Natural killer cell (primary cell): ENCODE data around the gene GSTM3. TPM values are rescaled to one million over a fixed set of nuclear protein-coding genes. Genes with fewer than 3 reads are reported as not detected.
"Not testable (repeated sequence)": the region's sequence is repeated elsewhere in the genome, so short reads cannot be mapped to it uniquely, and the experiment has no call there.

Experiments
- ATAC-seq, 3 donors: fragments of 150-1000 bp in 2 of 3; fragments of 200-7000 bp in 1 of 3; cut with Tn5 transposase; 1 replicate in 1 of 3; 2 replicates in 2 of 3; pipeline ENCODE4 v1.10.0; 2021; ENCODE audit warnings: mild to moderate bottlenecking in 2 of 3, moderate library complexity in 2 of 3
- DNase-seq, 2 donors: peaks; one replicate each; pipeline versions ENCODE4 v3.0.0 to v3.0.0-alpha.2; 2013 to 2021; ENCODE audit warnings: mixed read lengths in 1 of 2
- H3K27ac ChIP-seq: one replicate; pipeline ENCODE4 v1.5.1; 2013; ENCODE audit warnings: mild to moderate bottlenecking, low read length
- H3K27me3 ChIP-seq: one replicate; pipeline ENCODE4 v1.6.1; 2013; ENCODE audit warnings: low read length; ENCODE audit not compliant: control insufficient read depth, insufficient read depth
- H3K36me3 ChIP-seq: one replicate; pipeline ENCODE4 v1.6.1; 2013; ENCODE audit warnings: low read length; ENCODE audit not compliant: control insufficient read depth, insufficient read depth
- H3K4me1 ChIP-seq: one replicate; pipeline ENCODE4 v1.6.1; 2013; ENCODE audit warnings: low read length; ENCODE audit not compliant: control insufficient read depth, insufficient read depth
- H3K4me3 ChIP-seq: one replicate; pipeline ENCODE4 v1.5.1; 2013; ENCODE audit warnings: low read length
- H3K9me3 ChIP-seq: one replicate; pipeline ENCODE4 v1.6.1; 2013; ENCODE audit warnings: low read length; ENCODE audit not compliant: control insufficient read depth, insufficient read depth
- H3K27ac Mint-ChIP-seq, 2 donors: one replicate each; pipeline ENCODE4 v1.8.0; 2022; ENCODE audit warnings: mild to moderate bottlenecking in 2 of 2, mixed read lengths in 2 of 2, moderate library complexity in 1 of 2
- H3K27me3 Mint-ChIP-seq, 2 donors: one replicate each; pipeline ENCODE4 v1.8.0; 2022; ENCODE audit warnings: low read depth in 2 of 2, mixed read lengths in 2 of 2
- H3K36me3 Mint-ChIP-seq: one replicate; pipeline ENCODE4 v1.8.0; 2022; ENCODE audit warnings: mixed read lengths
- H3K4me1 Mint-ChIP-seq, 2 donors: one replicate each; pipeline ENCODE4 v1.8.0; 2022; ENCODE audit warnings: mixed read lengths in 2 of 2
- H3K4me3 Mint-ChIP-seq: one replicate; pipeline ENCODE4 v1.8.0; 2022; ENCODE audit warnings: mild to moderate bottlenecking, moderate library complexity, mixed read lengths
- H3K9me3 Mint-ChIP-seq, 2 donors: one replicate each; pipeline ENCODE4 v1.8.0; 2022; ENCODE audit warnings: mixed read lengths in 2 of 2
- WGBS: methylation state at CpG from one replicate; pipeline ENCODE4 v1.1.7; 2013; ENCODE audit warnings: missing lambda C conversion rate; ENCODE audit not compliant: insufficient coverage; 5-methylcytosine and 5-hydroxymethylcytosine counted together
- intact Hi-C: fragments of 100-400 bp; cut with micrococcal nuclease; formaldehyde crosslinking; loops from one replicate; pipeline ENCODE4 v1.14.2; 2022
- total RNA-seq, 4 donors: library from RNA; stranded (reverse); fragments of 120-200 nt in 1 of 4; gene quantifications; one replicate each; pipeline versions ENCODE4 v1.2.3 to v1.2.4, GENCODE V29; 2013 to 2022
- TF ChIP-seq, protein P1 (sequence below): fragments of 200-600 bp; IDR thresholded peaks from one replicate; pipeline ENCODE4 v1.8.0; 2022; ENCODE audit warnings: antibody characterized with exemption

The GSTM3 gene
- total RNA-seq, 3 donors from 2014 or later (not counting 1 experiment from before 2014, with no cell fraction given) = 1.7 to 3.0 (median 3.0) TPM

DNA sequence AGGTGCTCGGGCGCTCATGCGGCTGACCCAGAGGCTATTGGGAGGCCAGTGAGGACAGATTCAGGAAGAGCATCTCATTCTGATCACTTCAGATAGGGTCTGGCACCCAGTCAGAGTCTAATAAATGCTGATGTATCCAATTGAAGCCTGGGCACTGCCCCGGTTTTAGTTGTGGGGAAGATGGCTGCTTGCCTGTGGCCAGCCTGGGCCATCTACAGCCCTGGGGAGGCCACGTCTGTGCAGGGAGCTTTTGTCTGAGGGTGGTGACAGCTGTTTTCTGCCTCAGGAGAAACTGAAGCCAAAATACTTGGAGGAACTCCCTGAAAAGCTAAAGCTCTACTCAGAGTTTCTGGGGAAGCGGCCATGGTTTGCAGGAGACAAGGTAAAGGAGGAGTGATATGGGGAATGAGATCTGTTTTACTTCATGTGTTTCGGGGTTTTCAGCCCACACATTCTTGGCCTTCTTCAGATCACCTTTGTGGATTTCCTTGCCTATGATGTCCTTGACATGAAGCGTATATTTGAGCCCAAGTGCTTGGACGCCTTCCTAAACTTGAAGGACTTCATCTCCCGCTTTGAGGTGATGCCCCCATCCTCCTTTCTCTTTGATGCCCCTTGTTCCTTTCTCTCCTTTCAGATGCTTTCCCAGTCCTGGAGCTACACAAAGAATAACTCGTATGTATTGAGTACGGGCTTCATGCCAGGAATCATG lies 26.0 kb downstream of the GSTM3 start:
- Histone ChIP-seq H3K4me1 (peaks cover 7% of the 10 kb centered on the region), H3K27ac (no peak overlapping the region), H3K4me3 (no peak overlapping the region), H3K9me3 (no peaks in the 10 kb centered on the region), H3K27me3 (peaks cover 9% of the 10 kb centered on the region), H3K36me3 (no peaks in the 10 kb centered on the region)
- ATAC-seq (no peak), DNase-seq (no peak)
- Mint-ChIP-seq H3K27me3 (peaks cover 9 to 10% of the 10 kb centered on the region in 2 donors), H3K9me3 (no peaks in the 10 kb centered on the region), H3K27ac (no peak overlapping the region), H3K36me3 (no peaks in the 10 kb centered on the region), H3K4me1 (no peaks in the 10 kb centered on the region), H3K4me3 (no peak overlapping the region)
- TF ChIP-seq, protein P1, sequence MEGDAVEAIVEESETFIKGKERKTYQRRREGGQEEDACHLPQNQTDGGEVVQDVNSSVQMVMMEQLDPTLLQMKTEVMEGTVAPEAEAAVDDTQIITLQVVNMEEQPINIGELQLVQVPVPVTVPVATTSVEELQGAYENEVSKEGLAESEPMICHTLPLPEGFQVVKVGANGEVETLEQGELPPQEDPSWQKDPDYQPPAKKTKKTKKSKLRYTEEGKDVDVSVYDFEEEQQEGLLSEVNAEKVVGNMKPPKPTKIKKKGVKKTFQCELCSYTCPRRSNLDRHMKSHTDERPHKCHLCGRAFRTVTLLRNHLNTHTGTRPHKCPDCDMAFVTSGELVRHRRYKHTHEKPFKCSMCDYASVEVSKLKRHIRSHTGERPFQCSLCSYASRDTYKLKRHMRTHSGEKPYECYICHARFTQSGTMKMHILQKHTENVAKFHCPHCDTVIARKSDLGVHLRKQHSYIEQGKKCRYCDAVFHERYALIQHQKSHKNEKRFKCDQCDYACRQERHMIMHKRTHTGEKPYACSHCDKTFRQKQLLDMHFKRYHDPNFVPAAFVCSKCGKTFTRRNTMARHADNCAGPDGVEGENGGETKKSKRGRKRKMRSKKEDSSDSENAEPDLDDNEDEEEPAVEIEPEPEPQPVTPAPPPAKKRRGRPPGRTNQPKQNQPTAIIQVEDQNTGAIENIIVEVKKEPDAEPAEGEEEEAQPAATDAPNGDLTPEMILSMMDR = no peak
- intact Hi-C loops = no loop called here
- WGBS = 86% methylated on average over 12 of the region's 12 CpGs

DNA sequence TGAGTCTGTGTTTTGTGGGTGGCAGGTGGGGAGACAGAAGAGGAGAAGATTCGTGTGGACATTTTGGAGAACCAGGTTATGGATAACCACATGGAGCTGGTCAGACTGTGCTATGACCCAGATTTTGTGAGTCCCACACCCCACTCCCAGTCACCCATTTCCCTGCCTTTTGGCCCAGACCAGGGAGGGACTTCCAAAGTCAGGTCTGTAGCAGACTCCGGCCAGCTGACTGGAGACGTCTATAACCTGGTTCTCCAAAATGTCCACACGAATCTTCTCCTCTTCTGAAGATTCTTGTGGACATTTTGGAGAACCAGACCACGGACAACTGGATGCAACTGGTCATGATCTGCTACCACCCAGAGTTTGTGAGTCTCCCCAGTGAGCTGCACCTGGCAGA lies 27.2 kb downstream of the GSTM3 start:
- WGBS = 83% methylated on average over 5 of the region's 5 CpGs
- Histone ChIP-seq H3K9me3 (peaks cover 8% of the 10 kb centered on the region), H3K27ac (no peak overlapping the region), H3K4me3 (no peak overlapping the region), H3K4me1 (peaks cover 7% of the 10 kb centered on the region), H3K36me3 (no peaks in the 10 kb centered on the region), H3K27me3 (peaks cover 9% of the 10 kb centered on the region)
- H3K4me3 Mint-ChIP-seq = no peak overlapping the region
- no peaks in the 10 kb centered on the region for H3K4me1 Mint-ChIP-seq
- H3K27me3 Mint-ChIP-seq = peaks cover 9 to 10% of the 10 kb centered on the region in 2 donors
- H3K9me3 Mint-ChIP-seq = peaks cover 0 to 6% of the 10 kb centered on the region in 2 donors
- TF ChIP-seq, protein P1 = no peak
- no peak overlapping the region for H3K27ac Mint-ChIP-seq
- peaks cover 8% of the 10 kb centered on the region for H3K36me3 Mint-ChIP-seq
- ATAC-seq = no peak
- no peak for DNase-seq
- intact Hi-C loops = no loop called here

DNA sequence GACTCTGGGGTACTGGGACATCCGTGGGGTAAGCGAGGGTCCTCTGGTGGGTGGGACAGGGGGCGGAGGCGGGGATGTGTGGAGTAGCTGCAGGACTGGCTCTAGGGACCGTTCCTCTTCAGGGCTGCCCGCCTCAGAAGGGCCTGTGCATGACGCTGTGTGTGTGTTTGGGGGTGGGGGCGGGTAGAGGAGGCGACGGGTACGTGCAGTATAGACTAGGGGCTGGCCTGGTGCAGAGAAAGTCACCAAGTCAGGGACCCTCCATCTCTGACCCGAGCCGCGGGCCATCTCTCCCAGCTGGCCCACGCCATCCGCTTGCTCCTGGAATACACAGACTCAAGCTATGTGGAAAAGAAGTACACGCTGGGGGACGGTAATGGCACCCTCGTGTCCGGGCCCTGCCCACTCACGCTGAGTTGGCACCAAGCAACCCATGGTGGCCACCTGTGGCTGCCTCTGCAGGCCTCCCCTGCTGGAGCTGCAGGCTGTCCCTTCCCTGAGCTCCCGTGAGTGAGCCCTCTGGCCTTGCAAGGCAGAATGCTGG lies 28.4 kb downstream of the GSTM3 start:
- peaks cover 7% of the 10 kb centered on the region for H3K4me1 ChIP-seq
- ATAC-seq (no peak), DNase-seq (no peak)
- intact Hi-C loops = no loop called here
- H3K4me3 Mint-ChIP-seq = no peak overlapping the region
- H3K9me3 Mint-ChIP-seq = peaks cover 5 to 13% of the 10 kb centered on the region in 2 donors
- no peaks in the 10 kb centered on the region for H3K4me1 Mint-ChIP-seq
- no peak overlapping the region for H3K27ac Mint-ChIP-seq
- WGBS = 84% methylated on average over 22 of the region's 22 CpGs
- H3K4me3 ChIP-seq = no peak overlapping the region
- peaks cover 9% of the 10 kb centered on the region for H3K27me3 ChIP-seq
- no peak overlapping the region for H3K27ac ChIP-seq
- peaks cover 15% of the 10 kb centered on the region for H3K9me3 ChIP-seq
- H3K27me3 Mint-ChIP-seq = peaks cover 9 to 10% of the 10 kb centered on the region in 2 donors
- H3K36me3 Mint-ChIP-seq = peaks cover 15% of the 10 kb centered on the region
- H3K36me3 ChIP-seq = no peaks in the 10 kb centered on the region
- TF ChIP-seq, protein P1 = no peak

DNA sequence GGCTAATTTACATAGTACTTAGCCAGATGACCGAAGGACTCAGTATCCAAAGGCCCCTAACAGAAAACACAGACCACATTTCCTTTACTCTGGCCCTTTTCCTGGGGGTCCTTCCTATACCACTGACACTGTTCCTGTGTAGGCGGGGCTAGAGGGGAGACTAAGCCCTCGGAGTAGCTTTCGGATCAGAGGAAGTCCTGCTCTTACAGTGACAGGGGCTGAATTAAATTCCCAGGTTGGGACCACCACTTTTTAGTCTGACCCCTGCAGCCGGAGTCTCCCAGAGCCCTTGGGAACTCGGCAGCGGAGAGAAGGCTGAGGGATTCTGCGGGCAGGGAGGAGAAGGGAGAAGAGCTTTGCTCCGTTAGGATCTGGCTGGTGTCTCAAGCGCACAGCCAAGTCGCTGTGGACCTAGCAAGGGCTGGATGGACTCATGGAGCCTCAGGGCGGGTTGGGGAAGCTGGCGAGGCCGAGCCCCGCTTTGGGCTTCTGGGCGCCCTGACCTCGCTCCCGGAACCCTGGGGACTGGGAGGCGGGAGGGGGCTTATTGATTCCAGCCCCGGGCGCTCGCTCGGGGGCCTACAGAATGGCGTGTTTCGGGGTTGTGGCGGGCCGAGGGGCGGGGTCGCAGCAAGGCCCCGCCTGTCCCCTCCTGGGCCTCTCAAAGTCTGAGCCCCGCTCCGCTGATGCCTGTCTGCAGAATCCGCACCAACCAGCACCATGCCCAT lies 29.1 kb downstream of the GSTM3 start, which contains the start of gene GSTM5:
TSS of gene GSTM5 (plus strand) at position 659 of the 728 bp plus-strand sequence. CDS start at position 721, 62 bp downstream.
- H3K4me1 ChIP-seq, DNase-seq, H3K4me3 Mint-ChIP-seq, H3K27me3 Mint-ChIP-seq, ATAC-seq, intact Hi-C loops, H3K27ac ChIP-seq, H3K36me3 ChIP-seq, H3K4me1 Mint-ChIP-seq, H3K27me3 ChIP-seq, H3K4me3 ChIP-seq, H3K27ac Mint-ChIP-seq: not testable (repeated sequence)
- peaks cover 15% of the 10 kb centered on the region for H3K36me3 Mint-ChIP-seq
- 64% methylated on average over 28 of the region's 33 CpGs for WGBS
- H3K9me3 ChIP-seq = peaks cover 15% of the 10 kb centered on the region
- H3K9me3 Mint-ChIP-seq = peaks cover 5 to 13% of the 10 kb centered on the region in 2 donors

DNA sequence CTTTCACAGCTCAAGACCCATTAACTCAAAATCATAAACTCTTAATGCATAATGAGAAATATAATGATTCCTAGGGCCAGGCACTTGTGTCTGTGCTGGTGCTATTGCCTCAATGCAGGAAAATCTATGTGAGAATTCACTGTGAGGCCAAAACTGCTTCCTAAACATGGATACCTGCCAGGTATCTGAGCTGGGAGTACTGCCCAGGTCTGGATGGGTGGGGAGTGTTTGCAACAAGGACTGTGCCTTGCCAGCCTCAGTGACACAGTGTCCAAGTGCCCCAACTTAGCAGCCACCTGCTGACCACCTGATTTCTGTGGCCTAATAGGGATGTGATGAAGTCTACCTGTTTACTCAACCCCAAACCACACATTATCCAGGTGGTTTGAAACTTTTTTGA lies 31.0 kb downstream of the GSTM3 start:
- ATAC-seq, DNase-seq, H3K27me3 ChIP-seq, H3K27ac Mint-ChIP-seq, H3K4me3 Mint-ChIP-seq, H3K27ac ChIP-seq, H3K27me3 Mint-ChIP-seq, H3K4me3 ChIP-seq, H3K4me1 Mint-ChIP-seq, H3K4me1 ChIP-seq, intact Hi-C loops, H3K36me3 ChIP-seq: not testable (repeated sequence)
- H3K36me3 Mint-ChIP-seq = peaks cover 15% of the 10 kb centered on the region
- H3K9me3 ChIP-seq = peaks cover 15% of the 10 kb centered on the region
- H3K9me3 Mint-ChIP-seq = peaks cover 5 to 13% of the 10 kb centered on the region in 2 donors
